WERI-Rb-1 (cell line): ENCODE data around the gene RASGRP1.
A peak's percentile ranks its signal among the peaks of the same experiment; 100 is the strongest.

ENCODE experiments used
- DNase-seq: peaks from one replicate; pipeline ENCODE4 v3.0.0-alpha.2; 2020
- H3K27ac ChIP-seq: fragments of 250-450 bp; sonication (Bioruptor Pico); 2 replicates; pipeline ENCODE4 v1.5.1; 2020; ENCODE audit warnings: mild to moderate bottlenecking, moderate library complexity
- H3K27me3 ChIP-seq: fragments of 250-450 bp; sonication (Bioruptor Pico); 2 replicates; pipeline ENCODE4 v1.5.1; 2021; ENCODE audit warnings: mild to moderate bottlenecking, low read depth, moderate library complexity; ENCODE audit not compliant: insufficient read depth, severe bottlenecking
- H3K36me3 ChIP-seq: fragments of 250-450 bp; sonication (Bioruptor Pico); 2 replicates; pipeline ENCODE4 v1.5.1; 2020; ENCODE audit warnings: mild to moderate bottlenecking, moderate library complexity
- H3K4me3 ChIP-seq: 2 replicates; pipeline ENCODE4 v1.5.1; 2011; ENCODE audit warnings: low read depth, mild to moderate bottlenecking, control low read depth, low read length
- H3K9me3 ChIP-seq: fragments of 250-450 bp; sonication (Bioruptor Pico); 2 replicates; pipeline ENCODE4 v1.5.1; 2021; ENCODE audit warnings: mild to moderate bottlenecking, moderate library complexity; ENCODE audit not compliant: severe bottlenecking
- CTCF ChIP-seq: IDR thresholded peaks from 2 replicates; pipeline ENCODE4 v1.5.1; 2011; ENCODE audit warnings: low read depth, mild to moderate bottlenecking, control low read depth, inconsistent platforms, low read length

RASGRP1 gene

GRCh38 chr15:38565287-38565670 is 665 bp upstream of the RASGRP1 start:
- no peak for DNase-seq
- no peaks in the 10 kb centered on the region for H3K36me3 ChIP-seq
- no peak for TF ChIP-seq CTCF
- peaks cover 2% of the 10 kb centered on the region for H3K9me3 ChIP-seq
- H3K4me3 ChIP-seq, result no peak overlapping the region
- peaks cover 57% of the 10 kb centered on the region for H3K27me3 ChIP-seq
- H3K27ac ChIP-seq, result no peak overlapping the region

DNA sequence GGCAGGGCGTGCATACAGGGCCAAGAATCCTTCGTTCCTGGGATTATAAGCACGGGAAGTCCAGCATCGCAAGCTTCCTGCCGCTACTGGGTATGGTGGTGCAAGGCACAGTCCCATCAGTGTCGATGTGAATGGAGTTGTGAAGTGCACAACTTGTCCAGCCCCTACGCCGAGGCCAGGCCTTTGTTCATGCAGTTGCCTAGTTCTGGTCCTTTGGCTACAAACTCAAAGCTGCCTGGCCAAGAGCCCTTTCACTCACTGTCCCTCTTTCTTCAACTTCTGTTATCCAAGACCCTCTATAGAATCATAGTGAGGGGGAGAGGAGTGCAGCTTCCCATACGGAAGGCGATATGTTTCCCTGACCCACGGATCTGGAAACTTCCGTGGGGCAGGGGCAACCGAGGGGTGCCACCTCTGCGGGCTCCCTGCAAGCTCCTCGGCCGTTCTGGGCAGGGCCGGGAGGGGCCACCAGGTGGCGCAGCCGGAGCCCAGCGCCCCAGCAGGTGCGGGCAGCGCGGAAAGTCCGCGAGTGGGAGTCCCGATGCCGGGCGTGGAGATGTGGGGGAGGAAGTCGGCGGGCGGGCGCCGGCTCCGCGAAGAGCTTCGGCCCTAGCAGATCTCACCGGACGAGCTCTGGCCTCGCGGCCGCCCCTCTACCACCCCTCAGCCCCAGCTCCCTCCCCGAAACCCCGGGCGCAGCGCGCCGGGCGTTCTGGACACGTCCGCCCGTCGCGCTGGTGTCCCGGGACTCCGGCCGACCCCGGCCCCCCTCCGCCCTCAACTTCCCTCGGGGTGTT is 693 bp downstream of the RASGRP1 start:
- TF ChIP-seq CTCF, result peak; percentile 90
- Histone ChIP-seq H3K4me3 (peak overlapping the region; percentile 47), H3K27ac (no peak overlapping the region), H3K36me3 (no peaks in the 10 kb centered on the region), H3K27me3 (peaks cover 63% of the 10 kb centered on the region), H3K9me3 (peaks cover 2% of the 10 kb centered on the region)
- peak; percentile 49 for DNase-seq

DNA sequence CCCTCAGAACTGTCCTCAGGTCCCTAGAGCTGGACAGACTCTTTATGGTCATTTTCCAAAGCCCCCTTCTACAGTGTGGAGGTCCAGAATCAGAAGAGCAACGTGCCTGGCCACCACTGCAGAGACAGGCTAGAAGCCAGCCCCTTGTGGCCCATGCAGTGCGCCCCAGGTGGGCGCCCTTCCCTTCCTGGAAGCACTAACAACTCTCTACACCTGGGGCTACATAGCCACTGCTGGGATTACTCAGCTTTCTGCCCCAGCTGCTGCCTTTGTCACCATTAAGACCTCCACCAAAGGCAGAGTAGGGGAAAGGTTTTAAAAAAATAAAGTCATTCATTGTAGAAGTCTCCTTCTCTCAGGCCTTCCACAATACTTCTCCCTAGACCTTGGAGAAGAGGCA is 2.3 kb downstream of the RASGRP1 start:
- no peak for DNase-seq
- H3K9me3 ChIP-seq, result no peaks in the 10 kb centered on the region
- no peak overlapping the region for H3K27ac ChIP-seq
- TF ChIP-seq CTCF, result no peak
- H3K27me3 ChIP-seq, result peaks cover 79% of the 10 kb centered on the region
- no peaks in the 10 kb centered on the region for H3K36me3 ChIP-seq
- H3K4me3 ChIP-seq, result no peak overlapping the region

GRCh38 chr15:38560456-38560926 is 4.1 kb downstream of the RASGRP1 start:
- Histone ChIP-seq H3K36me3 (no peaks in the 10 kb centered on the region), H3K27ac (no peak overlapping the region), H3K4me3 (no peak overlapping the region), H3K9me3 (no peaks in the 10 kb centered on the region), H3K27me3 (peaks cover 71% of the 10 kb centered on the region)
- TF ChIP-seq CTCF, result no peak
- no peak for DNase-seq

DNA sequence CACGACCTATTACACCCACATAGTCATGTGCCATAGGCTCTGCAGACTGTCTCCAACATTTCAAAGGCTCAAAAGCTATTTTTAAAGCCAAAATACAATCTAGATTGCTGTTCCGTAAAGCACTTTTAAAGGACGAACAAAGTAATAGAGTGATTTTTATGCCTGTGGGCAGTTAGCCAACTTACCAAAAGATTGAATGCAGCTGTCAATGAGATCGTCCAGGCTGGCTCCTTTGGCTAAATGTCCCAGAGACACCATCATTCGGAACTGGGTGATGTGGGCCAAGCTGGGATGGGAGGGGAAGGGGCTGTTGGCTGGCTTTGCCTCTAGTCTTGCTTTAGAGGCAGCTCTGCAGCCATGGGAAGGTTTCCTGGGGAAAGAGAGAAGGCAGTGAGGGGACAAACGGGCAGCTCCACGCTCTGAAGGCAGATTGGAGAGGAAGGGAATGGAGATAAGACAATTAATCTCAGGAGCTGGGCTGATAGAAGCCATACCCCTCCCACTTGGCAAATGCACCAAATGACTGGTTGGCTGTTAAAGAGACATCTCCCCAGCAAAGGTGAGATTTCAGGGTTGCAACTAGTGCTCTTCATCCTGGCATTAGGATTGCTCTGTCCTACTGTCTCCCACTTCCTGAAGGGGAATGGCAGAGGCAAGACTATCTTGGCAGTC is 4.8 kb downstream of the RASGRP1 start:
- H3K4me3 ChIP-seq, result no peak overlapping the region
- H3K9me3 ChIP-seq, result no peaks in the 10 kb centered on the region
- no peak for DNase-seq
- no peak overlapping the region for H3K27ac ChIP-seq
- TF ChIP-seq CTCF, result no peak
- no peaks in the 10 kb centered on the region for H3K36me3 ChIP-seq
- H3K27me3 ChIP-seq, result peaks cover 64% of the 10 kb centered on the region
